Heart left ventricle (tissue), 16 donors: ENCODE data around the gene MYO1B. TPM values are rescaled to one million over a fixed set of nuclear protein-coding genes. Genes with fewer than 3 reads are reported as not detected.

Source experiments
- ATAC-seq, 4 donors: fragments of 200-7000 bp; cut with Tn5 transposase; one replicate each; pipeline ENCODE4 v1.9.1; 2020 to 2022; ENCODE audit warnings: moderate library complexity in 4 of 4, mild to moderate bottlenecking in 3 of 4, moderate number of reproducible peaks in 1 of 4
- DNase-seq, 5 donors: peaks; one replicate each; pipeline ENCODE4 v3.0.0-alpha.2; 2020
- H3K27ac ChIP-seq, 12 donors: fragments of 200-600 bp; sonication (generic) in 4 of 12; one replicate each; pipeline versions ENCODE4 v1.5.0 to v1.8.0; 2016 to 2022; ENCODE audit warnings: mild to moderate bottlenecking in 2 of 12
- H3K27me3 ChIP-seq, 9 donors: fragments of 200-600 bp; sonication (generic) in 2 of 9; one replicate each; pipeline versions ENCODE4 v1.5.1 to v1.8.0; 2016 to 2022; ENCODE audit warnings: mild to moderate bottlenecking in 3 of 9
- H3K36me3 ChIP-seq, 9 donors: fragments of 200-600 bp; sonication (generic) in 2 of 9; one replicate each; pipeline versions ENCODE4 v1.5.0 to v1.8.0; 2018 to 2022; ENCODE audit warnings: mild to moderate bottlenecking in 2 of 9
- H3K4me1 ChIP-seq, 12 donors: fragments of 200-600 bp; sonication (generic) in 4 of 12; one replicate each; pipeline versions ENCODE4 v1.5.0 to v1.8.0; 2016 to 2022; ENCODE audit warnings: mild to moderate bottlenecking in 3 of 12
- H3K4me3 ChIP-seq, 12 donors: fragments of 200-600 bp; sonication (generic) in 4 of 12; one replicate each; pipeline versions ENCODE4 v1.5.0 to v1.8.0; 2017 to 2022; ENCODE audit warnings: mild to moderate bottlenecking in 9 of 12, moderate library complexity in 4 of 12
- H3K9me3 ChIP-seq, 12 donors: fragments of 200-600 bp; sonication (generic) in 4 of 12; one replicate each; pipeline versions ENCODE4 v1.5.0 to v1.8.0; 2016 to 2022; ENCODE audit warnings: mild to moderate bottlenecking in 1 of 12
- CTCF ChIP-seq, 12 donors: fragments of 200-600 bp; sonication (generic) in 4 of 12; IDR thresholded peaks; one replicate each; pipeline versions ENCODE4 v1.5.0 to v1.8.0; 2018 to 2022; ENCODE audit warnings: antibody characterized with exemption in 12 of 12, mild to moderate bottlenecking in 5 of 12
- POLR2A ChIP-seq, 2 donors: fragments of 450-650 bp; IDR thresholded peaks; one replicate each; pipeline ENCODE4 v1.6.1; 2017; ENCODE audit warnings: antibody characterized with exemption in 2 of 2, mild to moderate bottlenecking in 2 of 2, moderate library complexity in 2 of 2
- WGBS, 4 donors: extraction: QIAGEN DNeasy Blood & Tissue Kit in 2 of 4; methylation state at CpG; one replicate each; pipeline versions ENCODE4 v1.1.5 to v1.1.7; 2013 to 2018; 5-methylcytosine and 5-hydroxymethylcytosine counted together
- intact Hi-C, 10 donors: fragments of 100-400 bp; cut with DNase I; formaldehyde crosslinking; loops; one replicate each; pipeline versions ENCODE4 v1.11.1 to v1.14.2; 2022
- long read RNA-seq, 3 donors: library from polyadenylated mRNA; unstranded; transcript quantifications; one replicate each; pipeline ENCODE4 v2.0.0, GENCODE V29; 2020 to 2021
- polyA plus RNA-seq, 2 donors: library from polyadenylated mRNA; stranded (reverse); fragments of 200-250 nt; gene quantifications; one replicate each; pipeline ENCODE4 v1.2.3, GENCODE V29; 2013
- total RNA-seq, 9 donors: library from RNA; depleted of rRNA in 2 of 9; stranded (reverse); fragments of >200 nt in 2 of 9; fragmentation: NEBNext Ultra II Directional in 3 of 9; extraction: Animal tissue kit (Norgen Biotek cat#: 25700) in 3 of 9; gene quantifications; one replicate each; pipeline versions ENCODE4 v1.1.0 to v1.2.4, GENCODE V29; 2016 to 2023
- donor health status: ischemic (EF 13 %, LVEDD 7.1; RV severe dilation, severe dysfunction).
- donor health status: healthy with polysubstance abuse.
- donor health status: DM: no; HTN: yes; CAD: no.
- donor health status: DM: no; HTN: no; CAD: no.
- donor health status: ischemic (EF 25% LVEDD 6.9; RV normal size, moderate dysfunction).
- donor health status: ischemic (EF 25% LVEDD 5.7; RV mildly dilated, moderate dysfunction).
- donor health status: healthy.
- donor health status: DM: yes; HTN: yes; CAD: no.
- donor health status: ischemic (EF 35%, LVEDD 5.7; RV mildly dilated, moderate dysfunction).
- donor health status: nonischemic (EF 11% LVEDD 7.7; RV severe dilation, severe dysfunction).
- donor health status: DM: yes; HTN: yes; CAD: no.
- donor health status: PGD.
- donor health status: ischemic (EF 29% LVEDD 5.4; RV normal size, mild dysfunction).
- donor health status: nonischemic (EF 23%, LVEDD 6.1; RV moderate dilation, normal function).

MYO1B gene
- total RNA-seq: 10 to 100 TPM; 10.8 to 47.3 (median 16.2) TPM
- polyA plus RNA-seq: 1 to 10 TPM; 7.8 to 9.2 TPM
- long read RNA-seq, donor 1, full-length matches to known transcripts: 4 of 13 reads
- long read RNA-seq, donor 1, partial matches to known transcripts: 7 of 13 reads
- long read RNA-seq, donor 1, other reads (novel, unspliced or antisense): 2 of 13 reads
- long read RNA-seq, donor 2, partial matches to known transcripts: 5 of 7 reads
- long read RNA-seq, donor 2, other reads (novel, unspliced or antisense): 2 of 7 reads
- long read RNA-seq, donor 3, full-length matches to known transcripts: 4 of 16 reads
- long read RNA-seq, donor 3, partial matches to known transcripts: 7 of 16 reads
- long read RNA-seq, donor 3, other reads (novel, unspliced or antisense): 5 of 16 reads

- Histone ChIP-seq H3K9me3 (peaks cover 0 to 8% (median 0%) of the 10 kb centered on the region in 12 donors), H3K4me1 (peaks cover 0 to 39% (median 19%) of the 10 kb centered on the region in 12 donors), H3K27me3 (peaks cover 0 to 15% (median 0%) of the 10 kb centered on the region in 9 donors), H3K36me3 (no peaks in the 10 kb centered on the region), H3K4me3 (peak within 1 kb of the TSS; percentile 50 to 87 (median 74)), H3K27ac (peak within 1 kb of the TSS; percentile 66 to 91 (median 82))
- WGBS, 4 donors: 0 to 1% (median 1%) methylated on average over 47 to 112 of the region's 112 CpGs
- intact Hi-C loops: loop anchor here in 8 of 10 donors (5.0 to 10.0 kb wide), 7 partner anchors 60 to 257 kb away; no protein-coding TSS in a partner anchor
- DNase-seq: peak; percentile 76 to 88 (median 80)
- TF ChIP-seq POLR2A (IDR thresholded peaks at IDR 0.05) (peak in 1 of 2 donors; percentile 66), CTCF (IDR thresholded peaks at IDR 0.05) (peak; percentile 37 to 79 (median 60))
- ATAC-seq: peak; percentile 36 to 86 (median 72)
Observed at GRCh38 chr2:191245046-191245868, at the start of gene MYO1B. TSS of gene MYO1B (plus strand) at chr2:191245404. CDS start at chr2:191276896, 31,492 bp downstream.

GRCh38 chr2:191197096-191197495 is 48.1 kb upstream of the MYO1B start:
- Histone ChIP-seq H3K9me3 (peaks cover 0 to 9% (median 0%) of the 10 kb centered on the region in 12 donors), H3K27me3 (no peaks in the 10 kb centered on the region), H3K36me3 (no peaks in the 10 kb centered on the region), H3K4me1 (peaks cover 0 to 20% (median 0%) of the 10 kb centered on the region in 12 donors), H3K4me3 (no peak overlapping the region), H3K27ac (no peak overlapping the region)
- no peak for TF ChIP-seq POLR2A (IDR thresholded peaks at IDR 0.05)
- TF ChIP-seq CTCF (IDR thresholded peaks at IDR 0.05): no peak
- ATAC-seq (no peak), DNase-seq (no peak)
- intact Hi-C loops: no loop called here
- 90 to 96% (median 92%) methylated on average over 3 of the region's 3 CpGs for WGBS, 4 donors

GRCh38 chr2:191198271-191198670 is 46.9 kb upstream of the MYO1B start:
- H3K27ac ChIP-seq: no peak overlapping the region
- DNase-seq (no peak), ATAC-seq (no peak)
- peaks cover 0 to 12% (median 0%) of the 10 kb centered on the region in 12 donors for H3K9me3 ChIP-seq
- H3K36me3 ChIP-seq: no peaks in the 10 kb centered on the region
- TF ChIP-seq POLR2A (IDR thresholded peaks at IDR 0.05) (no peak), CTCF (IDR thresholded peaks at IDR 0.05) (no peak)
- H3K4me3 ChIP-seq: no peak overlapping the region
- 89 to 96% (median 95%) methylated on average over 4 of the region's 4 CpGs for WGBS, 4 donors
- H3K27me3 ChIP-seq: no peaks in the 10 kb centered on the region
- H3K4me1 ChIP-seq: peaks cover 0 to 30% (median 0%) of the 10 kb centered on the region in 12 donors
- intact Hi-C loops: no loop called here
